Measurements from ENCODE around the gene MATN1. TPM values are rescaled to one million over a fixed set of nuclear protein-coding genes. Genes with fewer than 3 reads are reported as not detected.

MATN1 gene
- total RNA-seq, 1 experiment from 2014 or later: 0.12 TPM

GRCh38 chr1:30705698-30706097 lies 17.7 kb downstream of the MATN1 start (continued):
- TF ChIP-seq REST (IDR thresholded peaks at IDR 0.05; ENCODE audit: low read depth) (no peak), SRF (IDR thresholded peaks at IDR 0.05; ENCODE audit: low read depth) (no peak), ZFX (IDR thresholded peaks at IDR 0.05) (no peak), POLR2A (IDR thresholded peaks at IDR 0.05; ENCODE audit: borderline replicate concordance, extremely low read depth, insufficient read depth, insufficient read length) (no peak), EZH2 (IDR thresholded peaks at IDR 0.05) (no peak), CEBPB (IDR thresholded peaks at IDR 0.05; ENCODE audit: low read depth) (no peak)

- no peaks in the 10 kb centered on the region for H4K20me1 ChIP-seq (ENCODE audit: insufficient read depth)
- ATAC-seq (no peak), DNase-seq (ENCODE audit: low read depth, low spot score) (no peak)
- H3K4me2 ChIP-seq (ENCODE audit: low read length): no peak overlapping the region
- ChIA-PET RAD21 (ENCODE audit: low non-redundant PET in 1 of 2, low total read pairs in 2 of 2, uncharacterized antibody in 2 of 2, unreplicated experiment in 2 of 2) (no interaction called here), POLR2A (no interaction called here), CTCF (no interaction called here)
- peaks cover 3 to 27% of the 10 kb centered on the region in 2 experiments; a peak in 3 of 4 replicates for H3K4me1 ChIP-seq (ENCODE audit: control insufficient read depth in 1 of 2, insufficient read depth in 2 of 2, low read length in 2 of 2)
- H3K9ac ChIP-seq (ENCODE audit: low read length): no peak overlapping the region
- BruUV-seq (replicated peaks): no TSS peak
- no peaks in the 10 kb centered on the region for H3K9me3 ChIP-seq (ENCODE audit: control insufficient read depth in 1 of 2, insufficient read depth in 1 of 2, low read depth in 1 of 2, low read length in 2 of 2)
- H3K27ac ChIP-seq (ENCODE audit: low read depth, low read length): no peak overlapping the region
- no peaks in the 10 kb centered on the region for H3K27me3 ChIP-seq (ENCODE audit: insufficient read depth, low read length)
- H3K4me3 ChIP-seq (replicated peaks in 1 of 2; ENCODE audit: low read depth in 1 of 2, low read length in 2 of 2): no peak overlapping the region
- H3K79me2 ChIP-seq (ENCODE audit: insufficient read depth, low read length): no peaks in the 10 kb centered on the region
- H3K9me2 ChIP-seq (ENCODE audit: insufficient read depth): no peaks in the 10 kb centered on the region
- H3K36me3 ChIP-seq (ENCODE audit: control insufficient read depth in 1 of 2, insufficient read depth in 2 of 2, low read length in 2 of 2): no peaks in the 10 kb centered on the region
- no peak overlapping the region for H2AFZ ChIP-seq (ENCODE audit: low read depth, low read length, poor library complexity, severe bottlenecking)
- intact Hi-C loops (cut with micrococcal nuclease): loop anchor here (5.0 to 10.0 kb wide), 3 partner anchors 270 to 910 kb away; no protein-coding TSS in a partner anchor
- TF ChIP-seq ATF3 (IDR thresholded peaks at IDR 0.05) (no peak), RAD21 (IDR thresholded peaks at IDR 0.05; ENCODE audit: low read depth) (no peak), POLR2A (IDR thresholded peaks at IDR 0.05; ENCODE audit: borderline replicate concordance, extremely low read depth, insufficient read depth, insufficient read length) (no peak), SP1 (IDR thresholded peaks at IDR 0.05; ENCODE audit: low read depth) (no peak), FOSL1 (IDR thresholded peaks at IDR 0.05; ENCODE audit: low read depth) (no peak), CBX3 (IDR thresholded peaks at IDR 0.05; ENCODE audit: low read depth) (no peak), TCF7L2 (IDR thresholded peaks at IDR 0.05; ENCODE audit: borderline replicate concordance, extremely low read depth, insufficient read depth, insufficient read length) (no peak), ZNF274 (IDR thresholded peaks at IDR 0.05; ENCODE audit: low read depth, low read length) (no peak), EZH2phosphoT487 (IDR thresholded peaks at IDR 0.05; ENCODE audit: borderline replicate concordance) (no peak), YY1 (IDR thresholded peaks at IDR 0.05; ENCODE audit: extremely low read depth, insufficient replicate concordance, low read depth, low read length) (no peak), POLR2AphosphoS5 (IDR thresholded peaks at IDR 0.05; ENCODE audit: low read depth, low read length) (no peak), EZH2 (IDR thresholded peaks at IDR 0.05) (no peak)
Observed at GRCh38 chr1:30704765-30705509, 18.4 kb downstream of the MATN1 start.
